ENCODE data around the gene CAMK1D. TPM values are rescaled to one million over a fixed set of nuclear protein-coding genes. Genes with fewer than 3 reads are reported as not detected.

The CAMK1D gene
- polyA plus RNA-seq, 2 of the 4 experiments (the other 2 are of a cell fraction) = 6.6 to 12.5 TPM

DNA sequence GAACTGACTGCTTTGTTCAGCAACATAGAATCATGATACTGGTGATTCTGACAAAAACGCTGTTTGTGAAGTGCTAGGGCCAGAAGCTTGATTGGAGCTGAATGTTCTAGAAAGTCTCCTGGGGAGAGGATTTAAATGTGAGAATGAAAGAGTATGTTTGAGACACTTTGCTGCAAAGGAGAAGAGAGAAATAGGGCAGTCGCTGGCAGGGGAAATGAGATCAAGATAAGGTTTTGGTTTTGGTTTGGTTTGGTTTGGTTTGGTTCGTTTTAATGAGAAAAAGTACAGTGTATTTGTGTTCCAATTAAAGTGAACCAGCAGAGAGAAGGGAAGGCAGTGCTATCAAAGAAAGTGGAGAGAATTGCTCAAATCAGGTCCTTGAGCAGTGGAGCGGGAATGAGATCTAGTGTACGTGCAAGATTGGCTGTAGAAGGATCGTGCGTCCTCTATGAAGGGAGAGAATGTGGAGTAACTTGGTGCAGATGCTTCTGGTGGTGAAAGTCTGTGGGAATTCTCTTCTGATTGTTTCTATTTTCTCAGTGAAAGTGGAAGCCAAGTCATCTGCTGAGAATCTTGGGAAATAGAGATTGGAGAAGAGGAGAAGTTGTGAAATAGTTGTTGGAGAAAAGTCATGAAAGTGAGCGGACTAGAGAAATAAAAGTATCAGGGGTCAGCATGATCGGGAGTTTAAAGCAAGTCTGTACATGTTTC is 381.6 kb downstream of the CAMK1D start (continued):
- TF ChIP-seq MAZ (IDR thresholded peaks at IDR 0.05; ENCODE audit: borderline replicate concordance, low read depth, low read length) (no peak), CEBPB (IDR thresholded peaks at IDR 0.05) (no peak)

DNA sequence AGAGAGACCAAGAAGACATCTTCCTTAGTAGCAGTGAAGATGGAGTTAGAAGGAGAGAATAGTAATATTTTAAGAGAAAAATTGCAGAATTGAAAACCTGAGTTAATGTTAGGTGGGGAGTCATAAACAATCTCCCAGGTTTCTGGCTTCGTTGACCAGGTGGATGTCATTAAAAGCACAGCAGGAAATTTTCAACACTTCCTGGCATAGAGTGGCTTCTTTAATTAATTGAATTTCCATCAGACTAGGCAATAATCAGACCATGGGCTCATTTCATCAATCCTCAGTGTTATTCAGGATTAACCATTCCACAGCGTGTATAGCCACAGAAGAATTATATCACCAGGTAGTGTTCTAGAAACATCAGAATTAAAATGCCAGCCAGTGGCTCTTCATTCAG is 383.9 kb downstream of the CAMK1D start:
- H3K9me3 ChIP-seq = no peaks in the 10 kb centered on the region
- POLR2A ChIA-PET = no interaction called here
- no peaks in the 10 kb centered on the region for H3K4me1 ChIP-seq
- ATAC-seq (no peak), DNase-seq (ENCODE audit: low read depth in 1 of 2, low spot score in 1 of 2) (no peak), FAIRE-seq (no peak)
- no peak overlapping the region for H3K4me2 ChIP-seq
- 85% methylated on average over 2 of the region's 2 CpGs for WGBS (ENCODE audit: missing lambda C conversion rate)
- no peak for TF ChIP-seq TFCP2L1 (CRISPR knock-in tag; IDR thresholded peaks at IDR 0.05)
- no peak for TF ChIP-seq CBX8 (IDR thresholded peaks at IDR 0.05)
- no peak for TF ChIP-seq POLR2AphosphoS2 (conservative IDR thresholded peaks at IDR 0.05; ENCODE audit: low read length)
- no peak for TF ChIP-seq MAX (IDR thresholded peaks at IDR 0.05)
- TF ChIP-seq, protein P1, sequence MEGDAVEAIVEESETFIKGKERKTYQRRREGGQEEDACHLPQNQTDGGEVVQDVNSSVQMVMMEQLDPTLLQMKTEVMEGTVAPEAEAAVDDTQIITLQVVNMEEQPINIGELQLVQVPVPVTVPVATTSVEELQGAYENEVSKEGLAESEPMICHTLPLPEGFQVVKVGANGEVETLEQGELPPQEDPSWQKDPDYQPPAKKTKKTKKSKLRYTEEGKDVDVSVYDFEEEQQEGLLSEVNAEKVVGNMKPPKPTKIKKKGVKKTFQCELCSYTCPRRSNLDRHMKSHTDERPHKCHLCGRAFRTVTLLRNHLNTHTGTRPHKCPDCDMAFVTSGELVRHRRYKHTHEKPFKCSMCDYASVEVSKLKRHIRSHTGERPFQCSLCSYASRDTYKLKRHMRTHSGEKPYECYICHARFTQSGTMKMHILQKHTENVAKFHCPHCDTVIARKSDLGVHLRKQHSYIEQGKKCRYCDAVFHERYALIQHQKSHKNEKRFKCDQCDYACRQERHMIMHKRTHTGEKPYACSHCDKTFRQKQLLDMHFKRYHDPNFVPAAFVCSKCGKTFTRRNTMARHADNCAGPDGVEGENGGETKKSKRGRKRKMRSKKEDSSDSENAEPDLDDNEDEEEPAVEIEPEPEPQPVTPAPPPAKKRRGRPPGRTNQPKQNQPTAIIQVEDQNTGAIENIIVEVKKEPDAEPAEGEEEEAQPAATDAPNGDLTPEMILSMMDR (IDR thresholded peaks at IDR 0.05) = no peak
- no peak for TF ChIP-seq MAFK (IDR thresholded peaks at IDR 0.05; ENCODE audit: partially characterized antibody)
- no peak for TF ChIP-seq HOXB5 (CRISPR knock-in tag; IDR thresholded peaks at IDR 0.05)
- no peak for TF ChIP-seq RFX5 (IDR thresholded peaks at IDR 0.05)
- H3K27ac ChIP-seq = no peak overlapping the region
- H3K4me3 ChIP-seq = no peak overlapping the region
- CTCF ChIA-PET = no interaction called here

DNA sequence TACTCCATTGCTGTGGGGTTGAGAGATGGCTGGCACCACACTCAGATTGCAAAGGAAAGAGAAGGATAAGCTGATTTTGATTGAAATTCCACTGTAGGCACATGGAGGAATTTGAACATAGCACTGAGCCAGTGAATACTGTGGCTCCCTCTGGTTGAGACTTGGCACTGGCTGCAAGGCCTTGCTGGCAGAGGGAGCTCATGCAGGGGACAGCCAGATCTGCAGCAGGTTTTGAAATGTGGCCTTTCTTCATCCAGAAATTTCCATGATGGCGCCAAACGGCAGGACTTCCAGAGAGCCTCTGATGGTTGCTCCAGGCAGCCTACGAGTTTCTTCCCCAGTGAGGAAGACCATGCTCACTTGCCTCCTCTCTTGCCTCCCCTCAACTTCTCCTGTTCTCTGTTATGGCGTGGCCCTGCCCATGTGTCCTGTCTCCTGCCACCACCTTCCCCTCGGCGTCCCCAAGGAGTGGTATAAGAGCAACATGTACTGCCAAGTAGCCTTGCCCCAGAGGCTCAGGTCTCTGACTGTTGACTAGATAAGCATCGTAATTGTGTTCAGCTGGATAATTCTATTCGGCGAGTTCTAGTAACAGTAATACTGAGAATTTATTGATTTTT is 386.6 kb downstream of the CAMK1D start:
- no peak for FAIRE-seq

More for the DNA sequence above, 386.6 kb downstream of the CAMK1D start:
- H3K4me1 ChIP-seq = no peaks in the 10 kb centered on the region
- no peak overlapping the region for H3K4me2 ChIP-seq
- 81% methylated on average over 9 of the region's 9 CpGs for WGBS (ENCODE audit: missing lambda C conversion rate)
- ATAC-seq = no peak
- no peaks in the 10 kb centered on the region for H3K9me3 ChIP-seq
- ChIA-PET CTCF (interaction anchor here (0.7 to 1.5 kb wide), 3 partner anchors 15 to 169 kb away, joined by 3 to 4 read pairs (median 3); no protein-coding TSS in a partner anchor), POLR2A (no interaction called here)
- DNase-seq (ENCODE audit: low read depth in 1 of 2, low spot score in 1 of 2) = no peak
- no peak overlapping the region for H3K4me3 ChIP-seq
- no peak overlapping the region for H3K27ac ChIP-seq
- no peak for TF ChIP-seq HDAC2 (IDR thresholded peaks at IDR 0.05)
- no peak for TF ChIP-seq FOSL2 (IDR thresholded peaks at IDR 0.05)
- no peak for TF ChIP-seq FOSL2 (CRISPR knock-in tag; IDR thresholded peaks at IDR 0.05)
- TF ChIP-seq NPAS2 (CRISPR knock-in tag; IDR thresholded peaks at IDR 0.05; ENCODE audit: borderline replicate concordance) = no peak
- no peak for TF ChIP-seq RFX5 (IDR thresholded peaks at IDR 0.05)
- no peak for TF ChIP-seq MAX (IDR thresholded peaks at IDR 0.05)
- TF ChIP-seq TFCP2L1 (CRISPR knock-in tag; IDR thresholded peaks at IDR 0.05) = no peak
- TF ChIP-seq RAD21 (conservative IDR thresholded peaks at IDR 0.05 in 1 of 2, IDR thresholded peaks at IDR 0.05 in 1 of 2) = no peak
- TF ChIP-seq, protein P2, sequence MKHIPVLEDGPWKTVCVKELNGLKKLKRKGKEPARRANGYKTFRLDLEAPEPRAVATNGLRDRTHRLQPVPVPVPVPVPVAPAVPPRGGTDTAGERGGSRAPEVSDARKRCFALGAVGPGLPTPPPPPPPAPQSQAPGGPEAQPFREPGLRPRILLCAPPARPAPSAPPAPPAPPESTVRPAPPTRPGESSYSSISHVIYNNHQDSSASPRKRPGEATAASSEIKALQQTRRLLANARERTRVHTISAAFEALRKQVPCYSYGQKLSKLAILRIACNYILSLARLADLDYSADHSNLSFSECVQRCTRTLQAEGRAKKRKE (CRISPR knock-in tag; IDR thresholded peaks at IDR 0.05; ENCODE audit: low read depth) = no peak
- no peak for TF ChIP-seq CHD2 (IDR thresholded peaks at IDR 0.05; ENCODE audit: low read length, partially characterized antibody)
- TF ChIP-seq SREBF2 (IDR thresholded peaks at IDR 0.05) = no peak
- TF ChIP-seq BHLHE40 (IDR thresholded peaks at IDR 0.05; ENCODE audit: low read depth, low read length) = no peak
- TF ChIP-seq POLR2AphosphoS2 (conservative IDR thresholded peaks at IDR 0.05; ENCODE audit: low read length) = no peak
- TF ChIP-seq FOXS1 (CRISPR knock-in tag; IDR thresholded peaks at IDR 0.05) = no peak
- TF ChIP-seq HOXA7 (CRISPR knock-in tag; IDR thresholded peaks at IDR 0.05) = no peak
- TF ChIP-seq, protein P3, sequence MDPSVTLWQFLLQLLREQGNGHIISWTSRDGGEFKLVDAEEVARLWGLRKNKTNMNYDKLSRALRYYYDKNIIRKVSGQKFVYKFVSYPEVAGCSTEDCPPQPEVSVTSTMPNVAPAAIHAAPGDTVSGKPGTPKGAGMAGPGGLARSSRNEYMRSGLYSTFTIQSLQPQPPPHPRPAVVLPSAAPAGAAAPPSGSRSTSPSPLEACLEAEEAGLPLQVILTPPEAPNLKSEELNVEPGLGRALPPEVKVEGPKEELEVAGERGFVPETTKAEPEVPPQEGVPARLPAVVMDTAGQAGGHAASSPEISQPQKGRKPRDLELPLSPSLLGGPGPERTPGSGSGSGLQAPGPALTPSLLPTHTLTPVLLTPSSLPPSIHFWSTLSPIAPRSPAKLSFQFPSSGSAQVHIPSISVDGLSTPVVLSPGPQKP (IDR thresholded peaks at IDR 0.05; ENCODE audit: low read depth, low read length) = no peak
- TF ChIP-seq SMC3 (IDR thresholded peaks at IDR 0.05) = no peak
- TF ChIP-seq MAFK (IDR thresholded peaks at IDR 0.05; ENCODE audit: partially characterized antibody) = no peak
- no peak for TF ChIP-seq E2F6 (IDR thresholded peaks at IDR 0.05; ENCODE audit: borderline replicate concordance, low read depth)
- no peak for TF ChIP-seq PHF8 (IDR thresholded peaks at IDR 0.05; ENCODE audit: borderline replicate concordance, low read depth)
